Stomach (tissue), 4 donors: ENCODE results near the gene TTC8.

Experiments
- CTCF ChIP-seq, 7 experiments: fragments of 450-650 bp in 4 of 7; fragments of 200-600 bp in 3 of 7; sonication (generic) in 3 of 7; IDR thresholded peaks; one replicate each; pipeline ENCODE4 v1.5.1; 2016 to 2019; ENCODE audit warnings: antibody characterized with exemption in 7 of 7, control low read depth in 2 of 7, mild to moderate bottlenecking in 1 of 7
- EP300 ChIP-seq: sonication (generic); formaldehyde crosslinking; IDR thresholded peaks from one replicate; pipeline ENCODE4 v1.6.1; 2017; ENCODE audit warnings: antibody characterized with exemption
- POLR2A ChIP-seq, 4 donors: fragments of 450-650 bp; IDR thresholded peaks; one replicate each; pipeline ENCODE4 v1.6.1; 2016; ENCODE audit warnings: antibody characterized with exemption in 4 of 4, control low read depth in 2 of 4, mild to moderate bottlenecking in 1 of 4, moderate library complexity in 1 of 4

DNA sequence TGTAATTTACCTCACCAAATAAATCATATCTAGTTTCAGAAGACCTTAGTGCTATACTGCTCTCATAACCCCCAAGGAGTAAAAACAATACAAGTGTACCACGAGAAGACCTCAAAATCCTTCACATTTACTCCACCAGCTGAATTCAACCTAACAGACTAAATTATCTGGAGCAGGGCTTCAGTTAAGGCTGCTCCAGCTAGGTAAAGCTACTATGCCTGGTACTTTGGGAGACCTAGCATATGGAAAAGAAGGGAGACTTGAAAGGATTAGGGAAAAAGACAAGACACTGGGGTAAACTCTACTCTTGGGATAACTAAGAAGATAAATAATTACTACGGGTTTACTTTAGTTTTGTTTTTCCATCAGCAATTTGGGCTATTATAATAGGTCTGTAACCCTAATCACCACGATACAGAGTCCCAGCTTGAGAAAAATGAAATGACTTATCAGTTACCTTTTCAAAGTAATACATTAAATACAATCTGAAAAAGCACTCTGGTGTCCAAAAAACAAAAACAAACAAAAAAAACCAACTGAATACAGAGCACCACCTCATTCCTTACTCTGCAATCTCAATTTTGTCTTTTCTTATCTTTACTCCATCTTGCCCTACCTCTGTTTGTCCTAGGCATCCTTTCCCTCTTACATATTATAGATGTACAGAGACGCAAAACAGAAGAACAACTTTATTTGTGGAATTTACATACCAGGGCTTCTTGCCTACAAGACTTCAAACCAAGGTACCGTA is 33.8 kb upstream of the TTC8 start:
- TF ChIP-seq CTCF (IDR thresholded peaks at IDR 0.05) = no peak
- TF ChIP-seq EP300 = no peak
- TF ChIP-seq POLR2A (IDR thresholded peaks at IDR 0.05) = no peak
